Vagina (tissue), 2 donors: Measurements from ENCODE around the gene CCDC28B. TPM values are rescaled to one million over a fixed set of nuclear protein-coding genes. Genes with fewer than 3 reads are reported as not detected.

Experiments
- DNase-seq, 2 donors: peaks; one replicate each; pipeline ENCODE4 v3.0.0-alpha.2; 2017; ENCODE audit errors: extremely low spot score in 2 of 2
- H3K27ac ChIP-seq: fragments of 200-600 bp; sonication (generic); one replicate; pipeline ENCODE4 v1.5.1; 2019
- H3K27me3 ChIP-seq: fragments of 200-600 bp; sonication (generic); one replicate; pipeline ENCODE4 v1.5.1; 2019
- H3K36me3 ChIP-seq, 2 donors: fragments of 200-600 bp; sonication (generic); one replicate each; pipeline ENCODE4 v1.5.1; 2017 to 2019
- H3K4me1 ChIP-seq: fragments of 200-600 bp; sonication (generic); one replicate; pipeline ENCODE4 v1.5.1; 2019
- H3K4me3 ChIP-seq, 2 donors: fragments of 200-600 bp; sonication (generic); 1 replicate in 1 of 2; 2 replicates in 1 of 2; pipeline ENCODE4 v1.5.1; 2016 to 2019
- H3K9me3 ChIP-seq: fragments of 200-600 bp; sonication (generic); one replicate; pipeline ENCODE4 v1.5.1; 2019
- POLR2A ChIP-seq, 2 donors: fragments of 450-650 bp; IDR thresholded peaks; one replicate each; pipeline ENCODE4 v1.6.1; 2017; ENCODE audit warnings: antibody characterized with exemption in 2 of 2, mild to moderate bottlenecking in 2 of 2, moderate library complexity in 2 of 2
- POLR2AphosphoS5 ChIP-seq, 2 donors: sonication (generic); formaldehyde crosslinking; IDR thresholded peaks; one replicate each; pipeline ENCODE4 v1.9.0; 2017; ENCODE audit warnings: antibody characterized with exemption in 2 of 2, mild to moderate bottlenecking in 2 of 2, low read depth in 1 of 2; ENCODE audit not compliant: insufficient read depth in 1 of 2
- intact Hi-C: fragments of 100-400 bp; cut with DNase I; formaldehyde crosslinking; loops from one replicate; pipeline ENCODE4 v1.15.1; 2023
- total RNA-seq: library from RNA; depleted of rRNA; stranded (reverse); fragments of >200 nt; gene quantifications from one replicate; pipeline ENCODE4 v1.2.3, GENCODE V29; 2016
- TF ChIP-seq, protein P1 (sequence below), 3 experiments: fragments of 450-650 bp in 2 of 3; fragments of 200-600 bp in 1 of 3; sonication (generic) in 1 of 3; IDR thresholded peaks; one replicate each; pipeline ENCODE4 v1.5.1; 2017 to 2019; ENCODE audit warnings: antibody characterized with exemption in 3 of 3, mild to moderate bottlenecking in 2 of 3, moderate library complexity in 2 of 3

The CCDC28B gene
- total RNA-seq, 1 donor from 2014 or later: 2.9 TPM

DNA sequence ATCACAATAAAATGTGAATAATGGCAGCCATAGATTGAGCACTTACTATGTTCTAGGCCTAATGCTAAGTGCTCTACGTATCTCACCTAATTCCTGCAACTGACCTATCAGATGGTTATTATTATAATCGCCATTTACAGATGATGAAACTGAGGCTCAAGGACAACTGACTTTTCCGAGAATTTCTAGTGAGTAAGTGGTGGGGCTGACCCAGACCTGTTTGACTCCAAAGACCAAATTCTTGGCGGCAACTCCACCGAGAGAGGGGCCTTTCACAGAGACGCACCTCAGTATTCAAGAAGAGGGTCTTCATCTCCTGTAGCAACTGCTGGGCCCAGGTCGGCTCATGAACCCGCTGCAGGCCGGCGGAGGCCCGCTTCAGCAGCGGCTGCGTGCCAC lies 21.2 kb downstream of the CCDC28B start:
- no peak for DNase-seq
- Histone ChIP-seq H3K36me3 (peaks cover 0 to 30% of the 10 kb centered on the region in 2 donors), H3K4me1 (peaks cover 28% of the 10 kb centered on the region), H3K27ac (peak overlapping the region; percentile 87), H3K27me3 (no peaks in the 10 kb centered on the region), H3K9me3 (no peaks in the 10 kb centered on the region), H3K4me3 (peak overlapping the region; percentile 92 to 95)
- no peak for TF ChIP-seq POLR2AphosphoS5 (IDR thresholded peaks at IDR 0.05; ENCODE audit: insufficient read depth in 1 of 2, low read depth in 1 of 2)
- TF ChIP-seq POLR2A (IDR thresholded peaks at IDR 0.05): no peak
- TF ChIP-seq, protein P1, sequence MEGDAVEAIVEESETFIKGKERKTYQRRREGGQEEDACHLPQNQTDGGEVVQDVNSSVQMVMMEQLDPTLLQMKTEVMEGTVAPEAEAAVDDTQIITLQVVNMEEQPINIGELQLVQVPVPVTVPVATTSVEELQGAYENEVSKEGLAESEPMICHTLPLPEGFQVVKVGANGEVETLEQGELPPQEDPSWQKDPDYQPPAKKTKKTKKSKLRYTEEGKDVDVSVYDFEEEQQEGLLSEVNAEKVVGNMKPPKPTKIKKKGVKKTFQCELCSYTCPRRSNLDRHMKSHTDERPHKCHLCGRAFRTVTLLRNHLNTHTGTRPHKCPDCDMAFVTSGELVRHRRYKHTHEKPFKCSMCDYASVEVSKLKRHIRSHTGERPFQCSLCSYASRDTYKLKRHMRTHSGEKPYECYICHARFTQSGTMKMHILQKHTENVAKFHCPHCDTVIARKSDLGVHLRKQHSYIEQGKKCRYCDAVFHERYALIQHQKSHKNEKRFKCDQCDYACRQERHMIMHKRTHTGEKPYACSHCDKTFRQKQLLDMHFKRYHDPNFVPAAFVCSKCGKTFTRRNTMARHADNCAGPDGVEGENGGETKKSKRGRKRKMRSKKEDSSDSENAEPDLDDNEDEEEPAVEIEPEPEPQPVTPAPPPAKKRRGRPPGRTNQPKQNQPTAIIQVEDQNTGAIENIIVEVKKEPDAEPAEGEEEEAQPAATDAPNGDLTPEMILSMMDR (IDR thresholded peaks at IDR 0.05): no peak
- intact Hi-C loops: loop anchor here (10.0 kb wide), 1 partner anchor 173 kb away; the partner anchor contains the start of gene BSDC1

DNA sequence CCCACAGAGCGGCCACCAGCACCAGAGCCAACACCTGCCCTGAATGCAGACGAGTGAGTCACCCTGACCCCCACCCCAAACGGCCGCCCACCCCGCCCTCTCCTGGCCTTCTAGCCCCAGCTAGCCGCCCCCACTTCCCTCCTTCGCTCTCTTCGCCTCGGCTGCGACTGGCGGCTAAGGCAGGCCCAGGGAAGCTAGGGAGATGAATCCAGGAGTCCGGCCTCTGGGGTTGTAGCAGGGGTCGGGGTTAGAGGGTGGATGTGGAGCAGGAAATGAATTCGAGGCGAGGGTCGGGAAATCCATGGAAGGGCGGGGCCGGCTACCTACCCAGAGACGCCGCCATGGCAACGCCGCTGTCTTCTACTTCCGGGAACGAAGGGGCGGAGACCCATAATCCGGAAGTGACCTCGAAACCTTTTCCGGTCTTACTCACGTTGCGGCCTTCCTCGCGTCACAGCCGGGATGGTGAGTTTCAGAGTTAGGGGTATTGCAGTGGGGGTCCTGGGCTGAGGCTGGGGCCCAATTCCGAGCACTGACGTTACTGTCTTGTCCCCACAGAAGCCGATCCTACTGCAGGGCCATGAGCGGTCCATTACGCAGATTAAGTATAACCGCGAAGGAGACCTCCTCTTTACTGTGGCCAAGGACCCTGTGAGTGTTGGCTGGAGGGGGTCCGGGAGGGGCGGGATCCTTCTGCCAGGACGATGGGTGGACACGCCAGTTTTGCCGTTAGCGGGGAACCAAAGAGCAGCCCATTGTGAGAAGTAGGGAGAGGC lies 21.8 kb downstream of the CCDC28B start, which contains the start of the genes EIF3I and TMEM234:
Gene EIF3I, plus strand, starts transcription at position 428 of the 776 bp plus-strand sequence. Its CDS starts 35 bp downstream, at position 463.
Gene TMEM234, minus strand, starts transcription at position 374 of the 776 bp plus-strand sequence. Its CDS starts 31 bp downstream, at position 343.
- Histone ChIP-seq H3K4me3 (peak within 1 kb of the TSS; percentile 92 to 95), H3K9me3 (no peaks in the 10 kb centered on the region), H3K27ac (peak within 1 kb of the TSS; percentile 87), H3K4me1 (peaks cover 28% of the 10 kb centered on the region), H3K36me3 (peaks cover 0 to 31% of the 10 kb centered on the region in 2 donors), H3K27me3 (no peaks in the 10 kb centered on the region)
- intact Hi-C loops: loop anchor here (10.0 kb wide), 1 partner anchor 173 kb away; the partner anchor contains the start of gene BSDC1
- peak in 1 of 2 donors; percentile 71 for TF ChIP-seq POLR2A (IDR thresholded peaks at IDR 0.05)
- TF ChIP-seq POLR2AphosphoS5 (IDR thresholded peaks at IDR 0.05; ENCODE audit: insufficient read depth in 1 of 2, low read depth in 1 of 2): peak; percentile 95
- TF ChIP-seq, protein P1 (IDR thresholded peaks at IDR 0.05): no peak
- DNase-seq: no peak

GRCh38 chr1:32223683-32224082 lies 23.3 kb downstream of the CCDC28B start:
- DNase-seq: no peak
- peaks cover 28% of the 10 kb centered on the region for H3K4me1 ChIP-seq
- H3K4me3 ChIP-seq: peak overlapping the region in 1 of 2 donors; percentile 95
- intact Hi-C loops: loop anchor here (10.0 kb wide), 1 partner anchor 171 kb away; the partner anchor contains the start of gene BSDC1
- peak overlapping the region; percentile 87 for H3K27ac ChIP-seq
- peaks cover 0 to 46% of the 10 kb centered on the region in 2 donors for H3K36me3 ChIP-seq
- no peaks in the 10 kb centered on the region for H3K27me3 ChIP-seq
- no peaks in the 10 kb centered on the region for H3K9me3 ChIP-seq
- TF ChIP-seq, protein P1 (IDR thresholded peaks at IDR 0.05): no peak
- no peak for TF ChIP-seq POLR2AphosphoS5 (IDR thresholded peaks at IDR 0.05; ENCODE audit: insufficient read depth in 1 of 2, low read depth in 1 of 2)
- TF ChIP-seq POLR2A (IDR thresholded peaks at IDR 0.05): no peak

GRCh38 chr1:32224285-32224684 lies 23.9 kb downstream of the CCDC28B start:
- no peak for DNase-seq
- TF ChIP-seq POLR2AphosphoS5 (IDR thresholded peaks at IDR 0.05; ENCODE audit: insufficient read depth in 1 of 2, low read depth in 1 of 2): no peak
- H3K9me3 ChIP-seq: no peaks in the 10 kb centered on the region
- peaks cover 0 to 52% of the 10 kb centered on the region in 2 donors for H3K36me3 ChIP-seq
- no peak overlapping the region for H3K27ac ChIP-seq
- H3K4me3 ChIP-seq: no peak overlapping the region
- H3K4me1 ChIP-seq: peaks cover 28% of the 10 kb centered on the region
- H3K27me3 ChIP-seq: no peaks in the 10 kb centered on the region
- intact Hi-C loops: loop anchor here (10.0 kb wide), 1 partner anchor 171 kb away; the partner anchor contains the start of gene BSDC1

- TF ChIP-seq POLR2A (IDR thresholded peaks at IDR 0.05) (no peak), POLR2AphosphoS5 (IDR thresholded peaks at IDR 0.05; ENCODE audit: insufficient read depth in 1 of 2, low read depth in 1 of 2) (no peak)
- TF ChIP-seq, protein P1 (IDR thresholded peaks at IDR 0.05): no peak
Measured at GRCh38 chr1:32228771-32229170, 28.4 kb downstream of the CCDC28B start.

More at GRCh38 chr1:32228771-32229170, 28.4 kb downstream of the CCDC28B start:
- H3K9me3 ChIP-seq: no peaks in the 10 kb centered on the region
- no peaks in the 10 kb centered on the region for H3K27me3 ChIP-seq
- peaks cover 0 to 83% of the 10 kb centered on the region in 2 donors for H3K36me3 ChIP-seq
- intact Hi-C loops: loop anchor here (10.0 kb wide), 1 partner anchor 166 kb away; the partner anchor contains the start of gene BSDC1
- H3K27ac ChIP-seq: no peak overlapping the region
- peaks cover 4% of the 10 kb centered on the region for H3K4me1 ChIP-seq
- no peak for DNase-seq
- H3K4me3 ChIP-seq: no peak overlapping the region
